ENCODE results near the gene UMAD1.

UMAD1 gene

GRCh38 chr7:7640221-7641128 lies at the start of gene UMAD1:
UMAD1 (plus strand) TSS chr7:7640752; CDS start chr7:7673372, 32,620 bp downstream.
- Histone ChIP-seq H3K4me3 (ENCODE audit: low read length) (peak within 1 kb of the TSS; percentile 100), H3K27me3 (replicated peaks; ENCODE audit: control insufficient read depth, insufficient read depth, low read length) (no peaks in the 10 kb centered on the region), H3K36me3 (ENCODE audit: control insufficient read depth, insufficient read depth, low read length, severe bottlenecking) (peaks cover 6% of the 10 kb centered on the region), H3K4me1 (ENCODE audit: control insufficient read depth, insufficient read depth, low read length) (peaks cover 14% of the 10 kb centered on the region), H3K9ac (ENCODE audit: low read length) (peak within 1 kb of the TSS; percentile 87), H3K9me3 (ENCODE audit: control insufficient read depth, low read length) (no peaks in the 10 kb centered on the region)
- DNase-seq (ENCODE audit: low read depth) = peak; percentile 99

- no peaks in the 10 kb centered on the region for H3K9me3 ChIP-seq (ENCODE audit: control insufficient read depth, low read length)
Observed at GRCh38 chr7:7595451-7595850, 45.1 kb upstream of the UMAD1 start.

GRCh38 chr7:7596176-7596575 lies 44.4 kb upstream of the UMAD1 start:
- peaks cover 5% of the 10 kb centered on the region for H3K4me1 ChIP-seq (ENCODE audit: control insufficient read depth, insufficient read depth, low read length)
- H3K9me3 ChIP-seq (ENCODE audit: control insufficient read depth, low read length) = no peaks in the 10 kb centered on the region
- H3K27me3 ChIP-seq (replicated peaks; ENCODE audit: control insufficient read depth, insufficient read depth, low read length) = no peaks in the 10 kb centered on the region
- no peak for DNase-seq (ENCODE audit: low read depth)
- peaks cover 23% of the 10 kb centered on the region for H3K36me3 ChIP-seq (ENCODE audit: control insufficient read depth, insufficient read depth, low read length, severe bottlenecking)
- no peak overlapping the region for H3K4me3 ChIP-seq (ENCODE audit: low read length)
- no peak overlapping the region for H3K9ac ChIP-seq (ENCODE audit: low read length)

More at GRCh38 chr7:7595451-7595850, 45.1 kb upstream of the UMAD1 start:
- no peaks in the 10 kb centered on the region for H3K27me3 ChIP-seq (replicated peaks; ENCODE audit: control insufficient read depth, insufficient read depth, low read length)
- DNase-seq (ENCODE audit: low read depth) = peak; percentile 73
- no peak overlapping the region for H3K4me3 ChIP-seq (ENCODE audit: low read length)
- H3K4me1 ChIP-seq (ENCODE audit: control insufficient read depth, insufficient read depth, low read length) = peaks cover 5% of the 10 kb centered on the region
- H3K36me3 ChIP-seq (ENCODE audit: control insufficient read depth, insufficient read depth, low read length, severe bottlenecking) = peaks cover 23% of the 10 kb centered on the region
- H3K9ac ChIP-seq (ENCODE audit: low read length) = no peak overlapping the region

GRCh38 chr7:7607010-7607409 lies 33.5 kb upstream of the UMAD1 start:
- Histone ChIP-seq H3K9ac (ENCODE audit: low read length) (no peak overlapping the region), H3K9me3 (ENCODE audit: control insufficient read depth, low read length) (no peaks in the 10 kb centered on the region)
- no peak for DNase-seq (ENCODE audit: low read depth)

GRCh38 chr7:7609330-7609729 lies 31.2 kb upstream of the UMAD1 start:
- no peak for DNase-seq (ENCODE audit: low read depth)
- H3K4me3 ChIP-seq (ENCODE audit: low read length) = no peak overlapping the region
- H3K9ac ChIP-seq (ENCODE audit: low read length) = no peak overlapping the region
- H3K9me3 ChIP-seq (ENCODE audit: control insufficient read depth, low read length) = no peaks in the 10 kb centered on the region
- H3K27me3 ChIP-seq (replicated peaks; ENCODE audit: control insufficient read depth, insufficient read depth, low read length) = no peaks in the 10 kb centered on the region
- H3K36me3 ChIP-seq (ENCODE audit: control insufficient read depth, insufficient read depth, low read length, severe bottlenecking) = peaks cover 18% of the 10 kb centered on the region
- no peaks in the 10 kb centered on the region for H3K4me1 ChIP-seq (ENCODE audit: control insufficient read depth, insufficient read depth, low read length)

More at GRCh38 chr7:7607010-7607409, 33.5 kb upstream of the UMAD1 start:
- Histone ChIP-seq H3K4me1 (ENCODE audit: control insufficient read depth, insufficient read depth, low read length) (no peaks in the 10 kb centered on the region), H3K27me3 (replicated peaks; ENCODE audit: control insufficient read depth, insufficient read depth, low read length) (no peaks in the 10 kb centered on the region), H3K4me3 (ENCODE audit: low read length) (no peak overlapping the region), H3K36me3 (ENCODE audit: control insufficient read depth, insufficient read depth, low read length, severe bottlenecking) (peaks cover 18% of the 10 kb centered on the region)

GRCh38 chr7:7612519-7612918 lies 28.0 kb upstream of the UMAD1 start:
- DNase-seq (ENCODE audit: low read depth) = no peak
- Histone ChIP-seq H3K27me3 (replicated peaks; ENCODE audit: control insufficient read depth, insufficient read depth, low read length) (no peaks in the 10 kb centered on the region), H3K9ac (ENCODE audit: low read length) (no peak overlapping the region), H3K9me3 (ENCODE audit: control insufficient read depth, low read length) (no peaks in the 10 kb centered on the region), H3K4me3 (ENCODE audit: low read length) (no peak overlapping the region), H3K36me3 (ENCODE audit: control insufficient read depth, insufficient read depth, low read length, severe bottlenecking) (peaks cover 10% of the 10 kb centered on the region), H3K4me1 (ENCODE audit: control insufficient read depth, insufficient read depth, low read length) (no peaks in the 10 kb centered on the region)

GRCh38 chr7:7613210-7613609 lies 27.3 kb upstream of the UMAD1 start:
- no peak for DNase-seq (ENCODE audit: low read depth)
- Histone ChIP-seq H3K9me3 (ENCODE audit: control insufficient read depth, low read length) (no peaks in the 10 kb centered on the region), H3K27me3 (replicated peaks; ENCODE audit: control insufficient read depth, insufficient read depth, low read length) (no peaks in the 10 kb centered on the region), H3K4me1 (ENCODE audit: control insufficient read depth, insufficient read depth, low read length) (no peaks in the 10 kb centered on the region), H3K9ac (ENCODE audit: low read length) (no peak overlapping the region), H3K36me3 (ENCODE audit: control insufficient read depth, insufficient read depth, low read length, severe bottlenecking) (peaks cover 4% of the 10 kb centered on the region), H3K4me3 (ENCODE audit: low read length) (no peak overlapping the region)

GRCh38 chr7:7614018-7614741 lies 26.4 kb upstream of the UMAD1 start:
- Histone ChIP-seq H3K9me3 (ENCODE audit: control insufficient read depth, low read length) (no peaks in the 10 kb centered on the region), H3K4me3 (ENCODE audit: low read length) (no peak overlapping the region), H3K9ac (ENCODE audit: low read length) (no peak overlapping the region), H3K4me1 (ENCODE audit: control insufficient read depth, insufficient read depth, low read length) (no peaks in the 10 kb centered on the region), H3K36me3 (ENCODE audit: control insufficient read depth, insufficient read depth, low read length, severe bottlenecking) (peaks cover 2% of the 10 kb centered on the region), H3K27me3 (replicated peaks; ENCODE audit: control insufficient read depth, insufficient read depth, low read length) (no peaks in the 10 kb centered on the region)
- DNase-seq (ENCODE audit: low read depth) = no peak

- Histone ChIP-seq H3K9me3 (ENCODE audit: control insufficient read depth, low read length) (no peaks in the 10 kb centered on the region), H3K27me3 (replicated peaks; ENCODE audit: control insufficient read depth, insufficient read depth, low read length) (no peaks in the 10 kb centered on the region), H3K4me3 (ENCODE audit: low read length) (no peak overlapping the region), H3K36me3 (ENCODE audit: control insufficient read depth, insufficient read depth, low read length, severe bottlenecking) (no peaks in the 10 kb centered on the region), H3K4me1 (ENCODE audit: control insufficient read depth, insufficient read depth, low read length) (no peaks in the 10 kb centered on the region), H3K9ac (ENCODE audit: low read length) (no peak overlapping the region)
- DNase-seq (ENCODE audit: low read depth) = no peak
Observed at GRCh38 chr7:7617550-7617949, 23.0 kb upstream of the UMAD1 start.

- no peak for DNase-seq (ENCODE audit: low read depth)
- H3K27me3 ChIP-seq (replicated peaks; ENCODE audit: control insufficient read depth, insufficient read depth, low read length) = no peaks in the 10 kb centered on the region
- no peak overlapping the region for H3K4me3 ChIP-seq (ENCODE audit: low read length)
Observed at GRCh38 chr7:7618410-7618809, 22.1 kb upstream of the UMAD1 start.

GRCh38 chr7:7620236-7620635 lies 20.3 kb upstream of the UMAD1 start:
- no peaks in the 10 kb centered on the region for H3K4me1 ChIP-seq (ENCODE audit: control insufficient read depth, insufficient read depth, low read length)
- H3K9me3 ChIP-seq (ENCODE audit: control insufficient read depth, low read length) = no peaks in the 10 kb centered on the region
- no peak for DNase-seq (ENCODE audit: low read depth)
- no peaks in the 10 kb centered on the region for H3K36me3 ChIP-seq (ENCODE audit: control insufficient read depth, insufficient read depth, low read length, severe bottlenecking)
- H3K4me3 ChIP-seq (ENCODE audit: low read length) = no peak overlapping the region
- no peaks in the 10 kb centered on the region for H3K27me3 ChIP-seq (replicated peaks; ENCODE audit: control insufficient read depth, insufficient read depth, low read length)
- no peak overlapping the region for H3K9ac ChIP-seq (ENCODE audit: low read length)

More at GRCh38 chr7:7618410-7618809, 22.1 kb upstream of the UMAD1 start:
- no peak overlapping the region for H3K9ac ChIP-seq (ENCODE audit: low read length)
- no peaks in the 10 kb centered on the region for H3K9me3 ChIP-seq (ENCODE audit: control insufficient read depth, low read length)
- H3K4me1 ChIP-seq (ENCODE audit: control insufficient read depth, insufficient read depth, low read length) = no peaks in the 10 kb centered on the region
- no peaks in the 10 kb centered on the region for H3K36me3 ChIP-seq (ENCODE audit: control insufficient read depth, insufficient read depth, low read length, severe bottlenecking)

Measured in adipocyte (in vitro differentiated cells).